ENCODE results near the gene VMP1.

VMP1 gene

GRCh38 chr17:59707149-59707970, at the start of gene VMP1, which contains the start of gene PTRH2:
TSS of gene VMP1 (plus strand) at chr17:59707654. CDS start at chr17:59731447, 23,793 bp downstream.
TSS of gene PTRH2 (minus strand) at chr17:59707430. CDS start at chr17:59697978, 9,452 bp downstream.
- DNase-seq = peak; percentile 98 to 100 (median 99)

DNA sequence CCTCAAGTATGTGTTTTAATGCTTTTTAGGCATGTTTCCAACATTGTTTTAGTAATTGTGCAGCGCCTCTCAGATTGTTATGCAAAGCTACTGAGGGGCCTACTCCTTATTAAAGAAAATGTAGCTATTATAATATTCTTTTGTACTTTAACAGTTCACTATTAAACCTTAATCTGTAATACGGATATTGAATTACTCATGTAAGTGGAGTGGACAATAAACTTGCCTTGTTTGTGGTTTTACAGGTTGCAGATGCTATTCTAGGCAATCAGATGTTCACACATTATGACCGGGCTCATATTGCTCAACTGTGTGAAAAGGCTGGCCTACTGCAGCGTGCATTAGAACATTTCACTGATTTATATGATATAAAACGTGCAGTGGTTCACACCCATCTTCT, 41.2 kb upstream of the VMP1 start:
- DNase-seq = peak in 1 of 3 experiments; percentile 60

DNA sequence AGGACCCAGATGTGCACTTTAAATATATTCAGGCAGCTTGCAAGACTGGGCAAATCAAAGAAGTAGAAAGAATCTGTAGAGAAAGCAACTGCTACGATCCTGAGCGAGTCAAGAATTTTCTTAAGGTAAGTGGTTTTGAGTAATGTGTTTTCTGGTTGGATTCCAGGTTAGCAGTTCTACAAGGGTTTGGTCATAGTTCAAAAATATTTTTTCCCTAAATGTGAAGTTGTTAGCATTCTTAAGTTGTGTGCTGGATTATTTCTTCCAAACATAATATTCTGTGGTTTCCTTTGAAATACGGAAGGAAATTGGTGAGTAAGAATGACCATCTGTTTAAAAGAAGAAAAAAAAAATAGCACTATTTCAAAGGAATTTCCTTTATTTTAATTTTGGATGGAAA, 38.6 kb upstream of the VMP1 start:
- no peak for DNase-seq

DNA sequence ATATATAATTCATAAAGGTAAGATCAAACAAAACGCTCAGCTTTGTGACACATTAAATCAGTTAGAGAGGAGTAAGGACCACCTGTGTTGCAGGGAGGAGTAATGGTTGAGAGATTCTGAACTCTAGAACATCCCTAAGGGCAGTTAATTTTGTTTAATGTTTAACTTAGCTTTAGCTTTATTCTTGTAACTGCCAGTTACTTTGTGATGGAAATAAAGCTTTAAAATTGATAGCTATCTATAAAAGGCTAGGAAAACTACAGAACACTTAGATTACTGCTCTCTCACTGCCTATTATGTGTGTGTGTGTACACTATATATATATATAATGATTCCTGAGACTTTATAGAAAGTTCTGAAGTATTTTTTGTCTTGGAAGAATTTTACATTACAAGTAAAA, 38.0 kb upstream of the VMP1 start:
- DNase-seq = no peak

GRCh38 chr17:59669944-59670343, 37.5 kb upstream of the VMP1 start:
- no peak for DNase-seq

- DNase-seq = no peak
Observed at GRCh38 chr17:59671386-59671785, 36.1 kb upstream of the VMP1 start.

DNA sequence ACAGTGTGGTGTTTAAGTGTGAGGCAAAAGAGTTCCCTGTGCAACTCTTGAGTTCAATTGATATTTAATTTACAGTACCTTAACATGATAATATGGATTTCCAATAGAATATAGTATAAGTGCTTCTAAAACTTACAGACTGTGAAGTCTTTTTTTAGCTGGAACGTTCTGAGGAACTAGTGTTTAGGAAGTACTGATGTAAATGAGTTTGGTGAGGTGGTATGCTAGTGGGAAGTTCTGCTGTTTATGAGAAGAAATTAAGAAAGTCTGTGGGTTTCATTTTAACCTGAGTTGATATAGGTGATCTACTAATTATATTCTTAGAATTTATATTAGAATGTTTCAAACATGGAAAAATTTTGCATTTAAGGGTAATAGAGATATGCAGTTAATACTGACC, 32.2 kb upstream of the VMP1 start:
- no peak for DNase-seq

GRCh38 chr17:59676716-59677115, 30.7 kb upstream of the VMP1 start:
- peak in 2 of 3 experiments; percentile 2 to 28 for DNase-seq

DNA sequence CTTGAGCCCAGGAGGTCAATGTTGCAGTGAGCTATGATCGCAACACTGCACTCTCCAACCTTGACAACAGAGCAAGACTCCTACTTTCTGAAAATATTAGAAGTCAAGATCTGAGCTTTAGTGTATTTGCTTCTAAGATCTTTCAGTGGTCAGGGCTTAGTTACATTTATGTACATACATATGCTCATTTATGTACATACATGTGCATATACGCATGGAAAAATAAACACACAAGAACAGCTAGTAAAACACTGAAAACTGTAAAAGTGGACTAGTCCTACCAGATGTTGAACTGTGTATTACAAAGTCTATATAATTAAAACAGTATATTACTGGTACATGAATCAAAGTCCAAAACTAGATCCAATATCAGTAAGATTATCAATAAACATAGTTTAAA, 28.5 kb upstream of the VMP1 start:
- no peak for DNase-seq

GRCh38 chr17:59680314-59680713, 27.1 kb upstream of the VMP1 start:
- no peak for DNase-seq

GRCh38 chr17:59683283-59683682, 24.2 kb upstream of the VMP1 start:
- DNase-seq = no peak

GRCh38 chr17:59684967-59685366, 22.5 kb upstream of the VMP1 start:
- no peak for DNase-seq

GRCh38 chr17:59688008-59688407, 19.4 kb upstream of the VMP1 start:
- DNase-seq = no peak

GRCh38 chr17:59688496-59688895, 19.0 kb upstream of the VMP1 start:
- DNase-seq = no peak

DNA sequence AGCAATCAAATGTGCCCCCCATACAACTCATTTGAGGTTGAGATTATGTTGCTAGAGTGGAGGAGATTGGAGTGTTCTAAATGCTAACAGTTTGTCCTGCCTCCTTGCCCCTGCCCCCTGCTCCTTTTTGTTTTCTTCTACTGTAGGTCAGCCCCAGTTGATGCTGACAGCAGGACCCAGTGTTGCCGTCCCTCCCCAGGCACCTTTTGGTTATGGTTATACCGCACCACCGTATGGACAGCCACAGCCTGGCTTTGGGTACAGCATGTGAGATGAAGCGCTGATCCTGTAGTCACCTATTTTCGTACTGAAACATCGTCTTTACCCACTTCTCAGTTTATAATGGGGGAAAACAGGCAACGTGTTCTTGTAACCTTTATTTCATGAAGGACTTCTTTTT, 13.9 kb upstream of the VMP1 start:
- DNase-seq = no peak

DNA sequence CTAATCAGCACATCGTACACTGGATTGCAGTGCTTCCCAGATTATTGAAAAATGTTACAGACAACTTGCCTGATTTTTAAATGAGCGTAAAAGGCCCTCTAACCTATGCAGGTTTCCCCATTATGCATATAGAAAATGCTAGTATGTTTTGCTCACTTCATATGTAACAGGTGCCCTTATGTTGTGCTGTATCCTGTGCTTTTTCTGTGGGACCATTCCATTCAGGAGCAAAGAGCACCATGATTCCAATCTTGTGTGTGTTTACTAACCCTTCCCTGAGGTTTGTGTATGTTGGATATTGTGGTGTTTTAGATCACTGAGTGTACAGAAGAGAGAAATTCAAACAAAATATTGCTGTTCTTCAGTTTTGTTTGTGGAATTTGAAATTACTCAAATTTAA, 13.1 kb upstream of the VMP1 start:
- DNase-seq = no peak

GRCh38 chr17:59695945-59696681, 11.3 kb upstream of the VMP1 start:
- DNase-seq = no peak

GRCh38 chr17:59696682-59697277, 10.7 kb upstream of the VMP1 start:
- DNase-seq = no peak

DNA sequence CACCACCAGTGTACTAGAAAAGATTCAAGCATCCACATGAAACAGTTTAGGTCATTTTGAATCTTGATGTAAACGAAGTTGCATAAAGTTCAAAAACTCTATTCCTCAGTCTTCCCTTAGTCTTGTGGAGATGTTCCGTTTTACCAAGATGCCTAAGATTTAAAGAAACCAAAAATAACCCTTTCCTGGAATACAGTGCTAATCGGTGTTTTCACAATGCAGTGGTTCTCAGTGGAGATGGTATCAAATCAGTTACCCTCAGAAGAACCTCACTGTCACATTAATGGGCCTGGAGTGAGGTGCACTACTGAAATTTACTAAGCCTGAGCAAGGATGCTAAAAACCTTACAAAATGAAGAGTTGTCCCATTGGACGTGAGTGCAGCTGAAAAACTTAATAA, 9.3 kb upstream of the VMP1 start:
- DNase-seq = no peak

DNA sequence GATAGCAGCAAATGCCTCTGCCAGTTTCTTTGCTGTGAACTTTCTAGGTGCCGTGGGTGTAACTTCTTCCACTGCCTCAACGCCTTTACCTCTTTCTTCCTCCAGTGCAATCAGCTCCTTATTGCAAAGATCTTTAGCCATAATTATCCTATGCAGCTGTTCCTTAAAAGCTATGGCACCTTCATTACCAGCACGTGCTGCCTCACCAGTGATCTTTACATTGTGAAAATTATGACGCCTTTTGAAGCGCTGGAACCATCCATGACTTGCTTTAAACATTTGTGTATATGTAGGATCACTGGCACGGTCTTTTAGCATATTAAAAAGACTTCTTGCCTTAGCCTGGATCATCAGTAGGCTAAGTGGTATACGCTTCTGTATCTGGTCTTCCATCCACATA, 8.2 kb upstream of the VMP1 start:
- no peak for DNase-seq

DNA sequence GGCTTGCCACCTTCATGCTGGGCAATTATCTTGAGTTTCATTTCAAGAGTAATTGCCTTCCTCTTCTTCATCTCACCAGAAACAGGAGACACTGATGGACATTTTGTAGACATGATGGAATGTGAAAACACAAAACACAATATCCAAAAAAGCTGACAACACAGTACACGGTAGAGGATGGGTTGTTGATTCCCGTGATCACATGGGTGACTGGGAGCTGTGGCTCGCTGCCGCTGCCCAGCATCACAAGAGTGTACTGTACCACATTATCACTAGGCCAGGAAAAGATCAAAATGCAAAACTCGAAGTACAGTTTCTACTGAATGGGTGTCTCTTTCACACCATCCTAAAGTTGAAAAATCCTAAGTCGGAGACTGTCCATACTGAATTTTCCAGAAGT, 7.7 kb upstream of the VMP1 start:
- no peak for DNase-seq

DNA sequence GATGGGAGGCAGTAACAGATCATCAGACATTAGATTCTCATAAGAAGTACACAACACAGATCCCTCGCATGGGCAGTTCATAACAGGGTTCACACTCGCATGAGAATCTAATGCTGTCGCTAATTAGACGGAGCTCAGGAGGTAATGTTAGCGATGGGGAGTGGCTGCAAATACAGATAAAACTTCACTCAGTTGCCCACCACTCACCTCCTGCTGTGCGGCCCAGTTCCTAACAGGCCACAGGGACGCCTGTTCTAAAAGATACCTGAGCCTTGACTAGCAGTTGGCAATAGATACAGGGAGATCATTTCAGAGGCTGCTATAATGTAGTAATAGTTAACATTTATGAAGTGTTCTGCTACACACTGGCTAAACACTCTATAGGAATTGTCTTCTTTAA, 5.2 kb upstream of the VMP1 start:
- DNase-seq = no peak

DNA sequence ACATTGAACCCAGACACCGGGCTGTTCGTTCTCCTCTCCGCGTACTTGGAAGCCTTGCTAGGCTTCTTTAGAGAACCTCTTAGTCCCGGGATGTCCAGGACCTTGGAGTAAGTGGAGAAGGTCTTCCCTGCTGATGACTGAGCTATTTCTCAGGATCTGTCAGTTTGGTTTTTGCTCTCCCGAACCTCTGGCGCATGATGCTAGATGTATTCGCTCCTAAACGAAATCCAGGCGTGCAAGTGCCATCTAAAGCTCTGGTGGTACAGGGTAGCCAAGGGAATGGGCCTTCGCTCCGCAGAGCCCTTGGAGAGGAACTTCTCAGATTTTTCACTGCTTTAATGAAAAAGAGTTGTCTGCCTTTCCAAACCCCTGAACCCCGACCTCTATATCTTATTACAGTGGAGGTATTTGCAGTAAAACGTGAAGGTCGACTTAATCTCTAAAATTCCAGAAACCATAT, 547 bp downstream of the VMP1 start:
- no peak for DNase-seq

DNA sequence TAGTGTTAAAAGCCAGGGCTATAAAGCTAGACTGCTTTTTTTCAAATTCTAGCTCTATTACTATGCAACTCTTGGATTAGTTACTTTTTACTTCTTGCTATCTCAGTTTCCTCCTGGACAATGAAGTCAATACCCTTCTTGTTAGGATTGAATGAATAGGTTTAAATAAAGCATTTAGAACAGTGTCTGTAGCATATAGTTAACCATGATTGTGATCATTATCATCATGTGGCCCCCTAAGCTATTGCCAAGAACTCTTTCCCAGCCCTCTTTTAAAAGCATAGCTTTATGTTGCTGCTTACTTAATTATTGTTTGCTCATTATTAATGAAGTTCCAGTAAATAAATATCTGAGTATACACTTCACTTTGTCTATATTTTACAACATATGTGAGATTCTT, 4.5 kb downstream of the VMP1 start:
- DNase-seq = no peak
